Vagina (tissue), 2 donors: ENCODE data around the gene LAMTOR1. TPM values are rescaled to one million over a fixed set of nuclear protein-coding genes. Genes with fewer than 3 reads are reported as not detected.

Source experiments
- DNase-seq, 2 donors: peaks; one replicate each; pipeline ENCODE4 v3.0.0-alpha.2; 2017; ENCODE audit errors: extremely low spot score in 2 of 2
- H3K27ac ChIP-seq: fragments of 200-600 bp; sonication (generic); one replicate; pipeline ENCODE4 v1.5.1; 2019
- H3K27me3 ChIP-seq: fragments of 200-600 bp; sonication (generic); one replicate; pipeline ENCODE4 v1.5.1; 2019
- H3K36me3 ChIP-seq, 2 donors: fragments of 200-600 bp; sonication (generic); one replicate each; pipeline ENCODE4 v1.5.1; 2017 to 2019
- H3K4me1 ChIP-seq: fragments of 200-600 bp; sonication (generic); one replicate; pipeline ENCODE4 v1.5.1; 2019
- H3K4me3 ChIP-seq, 2 donors: fragments of 200-600 bp; sonication (generic); 1 replicate in 1 of 2; 2 replicates in 1 of 2; pipeline ENCODE4 v1.5.1; 2016 to 2019
- H3K9me3 ChIP-seq: fragments of 200-600 bp; sonication (generic); one replicate; pipeline ENCODE4 v1.5.1; 2019
- CTCF ChIP-seq, 3 experiments: fragments of 450-650 bp in 2 of 3; fragments of 200-600 bp in 1 of 3; sonication (generic) in 1 of 3; IDR thresholded peaks; one replicate each; pipeline ENCODE4 v1.5.1; 2017 to 2019; ENCODE audit warnings: antibody characterized with exemption in 3 of 3, mild to moderate bottlenecking in 2 of 3, moderate library complexity in 2 of 3
- POLR2A ChIP-seq, 2 donors: fragments of 450-650 bp; IDR thresholded peaks; one replicate each; pipeline ENCODE4 v1.6.1; 2017; ENCODE audit warnings: antibody characterized with exemption in 2 of 2, mild to moderate bottlenecking in 2 of 2, moderate library complexity in 2 of 2
- POLR2AphosphoS5 ChIP-seq, 2 donors: sonication (generic); formaldehyde crosslinking; IDR thresholded peaks; one replicate each; pipeline ENCODE4 v1.9.0; 2017; ENCODE audit warnings: antibody characterized with exemption in 2 of 2, mild to moderate bottlenecking in 2 of 2, low read depth in 1 of 2; ENCODE audit not compliant: insufficient read depth in 1 of 2
- intact Hi-C: fragments of 100-400 bp; cut with DNase I; formaldehyde crosslinking; loops from one replicate; pipeline ENCODE4 v1.15.1; 2023
- total RNA-seq: library from RNA; depleted of rRNA; stranded (reverse); fragments of >200 nt; gene quantifications from one replicate; pipeline ENCODE4 v1.2.3, GENCODE V29; 2016

The LAMTOR1 gene
- total RNA-seq, 1 donor from 2014 or later: 87.4 TPM

- H3K27ac ChIP-seq: peak overlapping the region; percentile 91
- no peaks in the 10 kb centered on the region for H3K9me3 ChIP-seq
- no peak for DNase-seq
- no peak for TF ChIP-seq POLR2AphosphoS5 (IDR thresholded peaks at IDR 0.05; ENCODE audit: insufficient read depth in 1 of 2, low read depth in 1 of 2)
- no peaks in the 10 kb centered on the region for H3K27me3 ChIP-seq
- peaks cover 30% of the 10 kb centered on the region for H3K4me1 ChIP-seq
- H3K36me3 ChIP-seq: peaks cover 0 to 1% of the 10 kb centered on the region in 2 donors
- intact Hi-C loops: loop anchor here (2.0 kb wide), 1 partner anchor 40 kb away; no protein-coding TSS in a partner anchor
- peak overlapping the region; percentile 68 to 75 for H3K4me3 ChIP-seq
Measured at GRCh38 chr11:72081184-72081644, 21.9 kb downstream of the LAMTOR1 start.

GRCh38 chr11:72080326-72081183, 22.5 kb downstream of the LAMTOR1 start, which contains the start of the genes LRRC51 and NUMA1:
TSS of gene LRRC51 (plus strand) at chr11:72080850. CDS start at chr11:72089084, 8,234 bp downstream.
TSS of gene NUMA1 (minus strand) at chr11:72080542. CDS start at chr11:72035943, 44,599 bp downstream.
- H3K4me3 ChIP-seq: peak within 1 kb of the TSS; percentile 68 to 75
- DNase-seq: peak; percentile 100
- no peaks in the 10 kb centered on the region for H3K27me3 ChIP-seq
- peaks cover 30% of the 10 kb centered on the region for H3K4me1 ChIP-seq
- intact Hi-C loops: loop anchor here (2.0 kb wide), 1 partner anchor 40 kb away; no protein-coding TSS in a partner anchor
- peak within 1 kb of the TSS; percentile 91 for H3K27ac ChIP-seq
- no peaks in the 10 kb centered on the region for H3K9me3 ChIP-seq
- H3K36me3 ChIP-seq: peaks cover 0 to 4% of the 10 kb centered on the region in 2 donors
- TF ChIP-seq CTCF (IDR thresholded peaks at IDR 0.05): no peak
- TF ChIP-seq POLR2A (IDR thresholded peaks at IDR 0.05): peak in 1 of 2 donors; percentile 61
- peak; percentile 96 to 98 for TF ChIP-seq POLR2AphosphoS5 (IDR thresholded peaks at IDR 0.05; ENCODE audit: insufficient read depth in 1 of 2, low read depth in 1 of 2)

GRCh38 chr11:72079819-72080325, 23.2 kb downstream of the LAMTOR1 start:
- Histone ChIP-seq H3K9me3 (no peaks in the 10 kb centered on the region), H3K4me1 (peaks cover 30% of the 10 kb centered on the region), H3K4me3 (peak overlapping the region; percentile 68 to 75), H3K27ac (peak overlapping the region; percentile 91), H3K36me3 (peaks cover 0 to 4% of the 10 kb centered on the region in 2 donors), H3K27me3 (no peaks in the 10 kb centered on the region)
- intact Hi-C loops: loop anchor here (2.0 kb wide), 1 partner anchor 39 kb away; no protein-coding TSS in a partner anchor
- no peak for TF ChIP-seq CTCF (IDR thresholded peaks at IDR 0.05)
- TF ChIP-seq POLR2A (IDR thresholded peaks at IDR 0.05): no peak
- no peak for TF ChIP-seq POLR2AphosphoS5 (IDR thresholded peaks at IDR 0.05; ENCODE audit: insufficient read depth in 1 of 2, low read depth in 1 of 2)
- DNase-seq: no peak

DNA sequence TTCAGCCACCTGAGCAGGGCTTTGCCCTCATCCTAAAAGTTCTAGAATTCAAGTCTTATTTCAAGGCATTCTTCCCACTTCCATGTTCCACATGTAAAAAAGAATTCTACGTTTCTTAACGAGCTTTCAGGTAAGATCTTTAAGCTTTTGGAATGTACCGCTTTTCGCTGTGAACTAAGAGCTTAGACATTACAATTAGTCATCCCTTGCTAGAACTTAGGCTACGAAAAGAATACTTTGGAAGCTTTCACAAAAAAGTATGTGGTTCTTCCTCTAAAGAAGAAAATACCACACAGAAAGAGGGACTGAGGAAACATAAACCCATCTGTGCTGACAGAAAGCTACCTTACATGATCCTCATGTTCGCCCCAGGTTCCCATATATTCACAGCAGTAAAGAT, 24.6 kb downstream of the LAMTOR1 start:
- Histone ChIP-seq H3K27ac (peak overlapping the region; percentile 91), H3K4me1 (peaks cover 25% of the 10 kb centered on the region), H3K9me3 (no peaks in the 10 kb centered on the region), H3K36me3 (peaks cover 0 to 4% of the 10 kb centered on the region in 2 donors), H3K27me3 (no peaks in the 10 kb centered on the region), H3K4me3 (no peak overlapping the region)
- no peak for DNase-seq
- intact Hi-C loops: no loop called here
- no peak for TF ChIP-seq POLR2A (IDR thresholded peaks at IDR 0.05)
- TF ChIP-seq POLR2AphosphoS5 (IDR thresholded peaks at IDR 0.05; ENCODE audit: insufficient read depth in 1 of 2, low read depth in 1 of 2): no peak
- TF ChIP-seq CTCF (IDR thresholded peaks at IDR 0.05): no peak

GRCh38 chr11:72075756-72076155, 27.3 kb downstream of the LAMTOR1 start:
- Histone ChIP-seq H3K36me3 (peaks cover 0 to 4% of the 10 kb centered on the region in 2 donors), H3K4me3 (no peak overlapping the region), H3K27ac (no peak overlapping the region), H3K9me3 (no peaks in the 10 kb centered on the region), H3K4me1 (peaks cover 22% of the 10 kb centered on the region), H3K27me3 (no peaks in the 10 kb centered on the region)
- intact Hi-C loops: no loop called here
- no peak for DNase-seq
- no peak for TF ChIP-seq POLR2AphosphoS5 (IDR thresholded peaks at IDR 0.05; ENCODE audit: insufficient read depth in 1 of 2, low read depth in 1 of 2)
- no peak for TF ChIP-seq CTCF (IDR thresholded peaks at IDR 0.05)
- no peak for TF ChIP-seq POLR2A (IDR thresholded peaks at IDR 0.05)
